ENCODE measurements around the gene USP17L11. TPM values are rescaled to one million over a fixed set of nuclear protein-coding genes. Genes with fewer than 3 reads are reported as not detected.
"Not testable (repeated sequence)": the region's sequence is repeated elsewhere in the genome, so short reads cannot be mapped to it uniquely, and the experiment has no call there.

The USP17L11 gene
- total RNA-seq (not detected), polyA plus RNA-seq (ENCODE audit: insufficient read depth in 1 of 8, insufficient read length in 8 of 8, low replicate concordance in 1 of 8) (not detected)
- long read RNA-seq, donor 1 = 0 reads
- long read RNA-seq, donor 2 = 0 reads
- long read RNA-seq, donor 3 = 0 reads
- long read RNA-seq, donor 4 = 0 reads
- long read RNA-seq, donor 5 = 0 reads
- long read RNA-seq, donor 6 = 0 reads
- long read RNA-seq, donor 7 = 0 reads
- long read RNA-seq, donor 8 = 0 reads
- long read RNA-seq, donor 9 = 0 reads
- long read RNA-seq, donor 10 = 0 reads
- long read RNA-seq, donor 11 = 0 reads

GRCh38 chr4:9215105-9215504 is at the start of gene USP17L11:
USP17L11 (plus strand) TSS chr4:9215405; CDS start chr4:9215405, 0 bp downstream.
- H3K9me3 ChIP-seq (replicated peaks; ENCODE audit: control insufficient read depth, low read depth, low read length); H3K27me3 ChIP-seq (ENCODE audit: control insufficient read depth, insufficient read depth, low read length): not testable (repeated sequence)
- 100% methylated on average over 1 of the region's 14 CpGs for WGBS (ENCODE audit: insufficient coverage)

GRCh38 chr4:9165990-9166389 is 49.2 kb upstream of the USP17L11 start:
- H3K36me3 ChIP-seq (ENCODE audit: control insufficient read depth, insufficient read depth, low read length); H3K27ac ChIP-seq (ENCODE audit: low read length); H3K27me3 ChIP-seq (ENCODE audit: control insufficient read depth, insufficient read depth, low read length); H3K9me3 ChIP-seq (replicated peaks; ENCODE audit: control insufficient read depth, low read depth, low read length); DNase-seq; H3K4me1 ChIP-seq (ENCODE audit: control insufficient read depth, insufficient read depth, low read length); H3K4me3 ChIP-seq (ENCODE audit: low read length): not testable (repeated sequence)
- WGBS (ENCODE audit: insufficient coverage) = 13% methylated on average over 1 of the region's 8 CpGs

More at GRCh38 chr4:9215105-9215504, at the start of gene USP17L11:
- not testable (repeated sequence) for H3K27ac ChIP-seq (ENCODE audit: low read length); H3K36me3 ChIP-seq (ENCODE audit: control insufficient read depth, insufficient read depth, low read length); H3K4me1 ChIP-seq (ENCODE audit: control insufficient read depth, insufficient read depth, low read length); DNase-seq; H3K4me3 ChIP-seq (ENCODE audit: low read length)

GRCh38 chr4:9169791-9170459 is 45.3 kb upstream of the USP17L11 start, which contains the start of gene FAM90A26:
FAM90A26 (plus strand) TSS chr4:9170409; CDS start chr4:9173173, 2,764 bp downstream.
- 51% methylated on average over 2 of the region's 11 CpGs for WGBS (ENCODE audit: insufficient coverage)

GRCh38 chr4:9210357-9210756 is 4.8 kb upstream of the USP17L11 start, which contains the start of gene USP17L10:
USP17L10 (plus strand) TSS chr4:9210657; CDS start chr4:9210657, 0 bp downstream.
- H3K27ac ChIP-seq (ENCODE audit: low read length); H3K27me3 ChIP-seq (ENCODE audit: control insufficient read depth, insufficient read depth, low read length); H3K4me3 ChIP-seq (ENCODE audit: low read length); H3K36me3 ChIP-seq (ENCODE audit: control insufficient read depth, insufficient read depth, low read length); DNase-seq; H3K4me1 ChIP-seq (ENCODE audit: control insufficient read depth, insufficient read depth, low read length); H3K9me3 ChIP-seq (replicated peaks; ENCODE audit: control insufficient read depth, low read depth, low read length): not testable (repeated sequence)
- no CpG with 5 or more reads among the region's 13 CpGs for WGBS (ENCODE audit: insufficient coverage)

More at GRCh38 chr4:9169791-9170459, 45.3 kb upstream of the USP17L11 start, which contains the start of gene FAM90A26:
- not testable (repeated sequence) for H3K4me1 ChIP-seq (ENCODE audit: control insufficient read depth, insufficient read depth, low read length); H3K9me3 ChIP-seq (replicated peaks; ENCODE audit: control insufficient read depth, low read depth, low read length); H3K27ac ChIP-seq (ENCODE audit: low read length); H3K36me3 ChIP-seq (ENCODE audit: control insufficient read depth, insufficient read depth, low read length); DNase-seq; H3K4me3 ChIP-seq (ENCODE audit: low read length); H3K27me3 ChIP-seq (ENCODE audit: control insufficient read depth, insufficient read depth, low read length)

GRCh38 chr4:9214701-9215100 is 504 bp upstream of the USP17L11 start:
- H3K27me3 ChIP-seq (ENCODE audit: control insufficient read depth, insufficient read depth, low read length) = not testable (repeated sequence)

GRCh38 chr4:9219852-9220251 is 4.6 kb downstream of the USP17L11 start, which contains the start of gene USP17L12:
USP17L12 (plus strand) TSS chr4:9220152; CDS start chr4:9220152, 0 bp downstream.
- H3K4me3 ChIP-seq (ENCODE audit: low read length); H3K36me3 ChIP-seq (ENCODE audit: control insufficient read depth, insufficient read depth, low read length); H3K27ac ChIP-seq (ENCODE audit: low read length); H3K4me1 ChIP-seq (ENCODE audit: control insufficient read depth, insufficient read depth, low read length); DNase-seq; H3K27me3 ChIP-seq (ENCODE audit: control insufficient read depth, insufficient read depth, low read length); H3K9me3 ChIP-seq (replicated peaks; ENCODE audit: control insufficient read depth, low read depth, low read length): not testable (repeated sequence)
- no CpG with 5 or more reads among the region's 13 CpGs for WGBS (ENCODE audit: insufficient coverage)

More at GRCh38 chr4:9214701-9215100, 504 bp upstream of the USP17L11 start:
- not testable (repeated sequence) for H3K4me1 ChIP-seq (ENCODE audit: control insufficient read depth, insufficient read depth, low read length); H3K9me3 ChIP-seq (replicated peaks; ENCODE audit: control insufficient read depth, low read depth, low read length); DNase-seq; H3K36me3 ChIP-seq (ENCODE audit: control insufficient read depth, insufficient read depth, low read length); H3K4me3 ChIP-seq (ENCODE audit: low read length); H3K27ac ChIP-seq (ENCODE audit: low read length)
- WGBS (ENCODE audit: insufficient coverage) = 95% methylated on average over 5 of the region's 14 CpGs

- no CpG with 5 or more reads among the region's 14 CpGs for WGBS (ENCODE audit: insufficient coverage)
- not testable (repeated sequence) for H3K4me1 ChIP-seq (ENCODE audit: control insufficient read depth, insufficient read depth, low read length); H3K9me3 ChIP-seq (replicated peaks; ENCODE audit: control insufficient read depth, low read depth, low read length); H3K27me3 ChIP-seq (ENCODE audit: control insufficient read depth, insufficient read depth, low read length); H3K4me3 ChIP-seq (ENCODE audit: low read length); H3K36me3 ChIP-seq (ENCODE audit: control insufficient read depth, insufficient read depth, low read length); DNase-seq; H3K27ac ChIP-seq (ENCODE audit: low read length)
Measured at GRCh38 chr4:9224596-9224995, 9.4 kb downstream of the USP17L11 start, which contains the start of gene USP17L13. USP17L13 (plus strand) TSS chr4:9224896; CDS start chr4:9224896, 0 bp downstream.

- H3K9me3 ChIP-seq (replicated peaks; ENCODE audit: control insufficient read depth, low read depth, low read length); DNase-seq; H3K36me3 ChIP-seq (ENCODE audit: control insufficient read depth, insufficient read depth, low read length); H3K4me1 ChIP-seq (ENCODE audit: control insufficient read depth, insufficient read depth, low read length); H3K27me3 ChIP-seq (ENCODE audit: control insufficient read depth, insufficient read depth, low read length); H3K27ac ChIP-seq (ENCODE audit: low read length); H3K4me3 ChIP-seq (ENCODE audit: low read length): not testable (repeated sequence)
- WGBS (ENCODE audit: insufficient coverage) = no CpG with 5 or more reads among the region's 8 CpGs
Measured at GRCh38 chr4:9230249-9230648, 15.0 kb downstream of the USP17L11 start.

- not testable (repeated sequence) for DNase-seq; H3K4me3 ChIP-seq (ENCODE audit: low read length)
- WGBS (ENCODE audit: insufficient coverage) = no CpG with 5 or more reads among the region's 15 CpGs
Measured at GRCh38 chr4:9234085-9234484, 18.9 kb downstream of the USP17L11 start, which contains the start of gene USP17L15. USP17L15 (plus strand) TSS chr4:9234385; CDS start chr4:9234385, 0 bp downstream.

GRCh38 chr4:9238461-9238860 is 23.3 kb downstream of the USP17L11 start:
- H3K4me3 ChIP-seq (ENCODE audit: low read length); H3K4me1 ChIP-seq (ENCODE audit: control insufficient read depth, insufficient read depth, low read length); H3K9me3 ChIP-seq (replicated peaks; ENCODE audit: control insufficient read depth, low read depth, low read length); H3K36me3 ChIP-seq (ENCODE audit: control insufficient read depth, insufficient read depth, low read length); H3K27me3 ChIP-seq (ENCODE audit: control insufficient read depth, insufficient read depth, low read length); H3K27ac ChIP-seq (ENCODE audit: low read length): not testable (repeated sequence)
- 88% methylated on average over 8 of the region's 12 CpGs for WGBS (ENCODE audit: insufficient coverage)
- peak; percentile 0 for DNase-seq

More at GRCh38 chr4:9234085-9234484, 18.9 kb downstream of the USP17L11 start, which contains the start of gene USP17L15:
- H3K27ac ChIP-seq (ENCODE audit: low read length); H3K4me1 ChIP-seq (ENCODE audit: control insufficient read depth, insufficient read depth, low read length); H3K9me3 ChIP-seq (replicated peaks; ENCODE audit: control insufficient read depth, low read depth, low read length); H3K27me3 ChIP-seq (ENCODE audit: control insufficient read depth, insufficient read depth, low read length); H3K36me3 ChIP-seq (ENCODE audit: control insufficient read depth, insufficient read depth, low read length): not testable (repeated sequence)

Data from muscle of leg (tissue), 16 donors.